IMR-90 (cell line): Measurements from ENCODE around the gene TMEM239.
A peak's percentile ranks its signal among the peaks of the same experiment; 100 is the strongest.

Experiments used
- POLR2A ChIP-seq: IDR thresholded peaks from 2 replicates; pipeline ENCODE4 v1.6.1; 2012; ENCODE audit warnings: mild to moderate bottlenecking, low read depth, low read length
- RAD21 ChIP-seq: IDR thresholded peaks from 2 replicates; pipeline ENCODE4 v1.6.1; 2012; ENCODE audit warnings: low read length, improper control_type of control experiment
- TF ChIP-seq, protein P1 (sequence below): conservative IDR thresholded peaks from 2 replicates; pipeline ENCODE4 v1.5.1; 2012; ENCODE audit warnings: mild to moderate bottlenecking, low read depth, low read length, improper control_type of control experiment

DNA sequence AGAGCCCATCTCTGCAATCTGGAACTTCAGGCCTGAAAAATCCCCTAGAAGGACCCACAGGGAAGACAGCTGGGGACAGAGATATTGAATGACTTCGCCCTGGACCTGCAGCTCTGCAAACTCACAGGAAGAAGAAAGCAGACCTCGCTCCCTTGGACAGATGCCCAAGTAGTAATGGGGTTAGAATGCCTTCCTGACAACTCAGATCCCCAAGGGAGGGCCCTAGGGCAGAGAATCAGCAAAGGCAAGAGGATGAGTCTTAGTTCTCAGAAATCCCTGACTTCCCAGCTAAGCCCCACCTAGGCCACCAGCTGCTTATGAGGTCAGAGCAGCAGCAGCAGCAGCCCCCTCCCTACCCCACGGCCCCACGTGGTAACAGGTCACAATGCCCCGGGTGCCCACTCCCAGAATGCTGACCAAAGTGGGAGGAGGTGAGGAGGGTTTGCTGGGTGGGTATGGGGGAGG, 1.5 kb upstream of the TMEM239 start, which contains the start of gene C20orf141:
- TF ChIP-seq POLR2A (no peak), RAD21 (0 out of 2 replicates have a peak, but pooled peaks have one; percentile 6)
- TF ChIP-seq, protein P1, sequence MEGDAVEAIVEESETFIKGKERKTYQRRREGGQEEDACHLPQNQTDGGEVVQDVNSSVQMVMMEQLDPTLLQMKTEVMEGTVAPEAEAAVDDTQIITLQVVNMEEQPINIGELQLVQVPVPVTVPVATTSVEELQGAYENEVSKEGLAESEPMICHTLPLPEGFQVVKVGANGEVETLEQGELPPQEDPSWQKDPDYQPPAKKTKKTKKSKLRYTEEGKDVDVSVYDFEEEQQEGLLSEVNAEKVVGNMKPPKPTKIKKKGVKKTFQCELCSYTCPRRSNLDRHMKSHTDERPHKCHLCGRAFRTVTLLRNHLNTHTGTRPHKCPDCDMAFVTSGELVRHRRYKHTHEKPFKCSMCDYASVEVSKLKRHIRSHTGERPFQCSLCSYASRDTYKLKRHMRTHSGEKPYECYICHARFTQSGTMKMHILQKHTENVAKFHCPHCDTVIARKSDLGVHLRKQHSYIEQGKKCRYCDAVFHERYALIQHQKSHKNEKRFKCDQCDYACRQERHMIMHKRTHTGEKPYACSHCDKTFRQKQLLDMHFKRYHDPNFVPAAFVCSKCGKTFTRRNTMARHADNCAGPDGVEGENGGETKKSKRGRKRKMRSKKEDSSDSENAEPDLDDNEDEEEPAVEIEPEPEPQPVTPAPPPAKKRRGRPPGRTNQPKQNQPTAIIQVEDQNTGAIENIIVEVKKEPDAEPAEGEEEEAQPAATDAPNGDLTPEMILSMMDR = no peak
